GM19238 (cell line): ENCODE results near the gene PTPRK.
"Not testable (repeated sequence)": the region's sequence is repeated elsewhere in the genome, so short reads cannot be mapped to it uniquely, and the experiment has no call there.

Experiments used
- DNase-seq: peaks from one replicate; pipeline ENCODE4 v3.0.0; 2011; ENCODE audit warnings: low spot score; ENCODE audit not compliant: insufficient read length

The PTPRK gene

GRCh38 chr6:128491610-128492206, 28.7 kb downstream of the PTPRK start:
- no peak for DNase-seq

DNA sequence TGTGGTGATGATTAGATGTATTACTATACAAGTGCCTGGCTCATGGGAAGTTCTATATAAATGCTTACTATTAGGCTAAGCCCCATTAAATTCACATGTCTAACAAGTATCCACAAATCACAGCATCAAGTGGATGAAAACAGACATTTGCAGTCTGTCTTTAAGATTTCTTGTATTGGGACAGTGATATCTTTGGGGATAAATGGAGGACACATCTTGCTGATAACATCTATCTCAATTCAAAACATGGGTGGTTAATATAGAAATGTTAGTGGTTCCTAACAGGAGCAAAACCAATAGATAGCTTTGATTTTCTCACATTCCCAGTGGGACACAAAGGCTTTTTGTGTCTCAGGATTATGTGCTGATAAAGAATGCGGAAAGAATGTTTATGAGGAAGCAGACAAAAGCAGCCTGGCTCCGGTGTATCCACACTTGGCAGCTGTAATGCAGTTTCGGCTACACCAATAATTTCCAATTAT, 29.3 kb downstream of the PTPRK start:
- DNase-seq: no peak

GRCh38 chr6:128487746-128488145, 32.7 kb downstream of the PTPRK start:
- no peak for DNase-seq

GRCh38 chr6:128487055-128487454, 33.3 kb downstream of the PTPRK start:
- DNase-seq: no peak

DNA sequence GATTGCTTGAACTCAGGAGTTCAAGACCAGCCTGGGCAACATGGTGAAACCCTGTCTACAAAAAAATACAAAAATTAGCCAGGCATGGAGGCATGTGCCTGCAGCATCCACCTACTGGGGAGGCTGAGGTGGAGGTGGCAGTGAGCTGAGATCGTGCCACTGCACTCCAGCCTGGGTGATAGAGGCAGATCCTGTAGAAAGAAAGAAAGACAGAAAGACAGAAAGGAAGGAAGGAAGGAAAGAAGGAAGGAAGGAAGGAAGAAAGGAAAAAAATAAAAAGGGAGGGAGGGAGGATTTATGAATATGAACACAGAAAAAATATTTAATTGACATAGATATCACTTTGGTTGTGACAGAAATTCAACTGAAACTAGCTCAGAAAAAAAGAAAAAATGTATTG, 33.8 kb downstream of the PTPRK start:
- not testable (repeated sequence) for DNase-seq

- DNase-seq: no peak
Observed at GRCh38 chr6:128483472-128484135, 36.8 kb downstream of the PTPRK start.

GRCh38 chr6:128482642-128483041, 37.8 kb downstream of the PTPRK start:
- DNase-seq: no peak

DNA sequence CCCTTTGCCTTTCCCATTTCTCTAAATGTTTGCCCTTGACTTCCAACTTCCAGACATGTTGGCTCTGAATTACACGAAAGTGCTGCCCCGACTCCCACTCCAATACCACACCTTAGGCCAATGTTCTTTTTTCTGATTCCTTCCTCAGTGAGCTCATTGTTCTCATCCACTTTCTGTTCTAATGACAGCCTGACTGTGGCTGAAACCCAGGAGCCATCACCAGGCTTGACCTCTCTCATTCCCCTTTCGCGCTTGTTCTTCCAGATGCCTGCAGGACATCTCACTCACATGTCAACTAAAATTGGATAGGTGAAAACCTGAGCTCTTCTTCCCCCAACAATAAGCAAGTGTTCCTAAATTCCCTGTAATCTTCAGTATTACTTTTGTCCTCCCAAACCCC, 40.4 kb downstream of the PTPRK start:
- DNase-seq: no peak

DNA sequence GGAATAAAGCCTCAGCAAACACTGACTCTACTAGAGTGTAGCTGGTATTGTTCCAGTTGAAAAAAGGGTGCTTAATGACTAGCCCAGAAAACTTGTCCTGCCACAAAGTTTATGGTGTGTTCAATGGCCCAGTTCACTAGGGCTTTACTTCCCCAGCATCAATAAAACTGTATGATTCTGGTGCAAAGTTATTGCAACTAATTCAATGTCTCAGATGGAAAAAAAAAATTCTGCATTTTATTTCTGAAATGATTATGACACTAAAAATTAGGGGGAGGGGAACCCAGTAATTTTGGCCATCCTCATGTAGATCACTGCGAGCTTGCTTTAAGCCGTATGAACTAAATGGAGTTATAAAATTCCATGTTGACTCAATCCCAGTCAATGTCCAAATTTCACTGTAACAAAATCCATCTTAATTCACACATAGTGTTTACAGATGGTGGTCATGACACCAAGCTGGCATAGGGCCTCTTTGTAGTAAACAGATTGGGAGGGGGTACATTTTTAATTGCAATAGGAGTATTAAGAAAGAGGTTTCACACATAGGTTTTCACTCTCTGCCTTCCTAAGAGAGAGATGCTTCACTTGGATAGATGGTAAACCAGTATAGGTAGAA, 41.2 kb downstream of the PTPRK start:
- DNase-seq: no peak

GRCh38 chr6:128478230-128479047, 42.0 kb downstream of the PTPRK start:
- DNase-seq: no peak

- no peak for DNase-seq
Observed at GRCh38 chr6:128474933-128475332, 45.5 kb downstream of the PTPRK start.

DNA sequence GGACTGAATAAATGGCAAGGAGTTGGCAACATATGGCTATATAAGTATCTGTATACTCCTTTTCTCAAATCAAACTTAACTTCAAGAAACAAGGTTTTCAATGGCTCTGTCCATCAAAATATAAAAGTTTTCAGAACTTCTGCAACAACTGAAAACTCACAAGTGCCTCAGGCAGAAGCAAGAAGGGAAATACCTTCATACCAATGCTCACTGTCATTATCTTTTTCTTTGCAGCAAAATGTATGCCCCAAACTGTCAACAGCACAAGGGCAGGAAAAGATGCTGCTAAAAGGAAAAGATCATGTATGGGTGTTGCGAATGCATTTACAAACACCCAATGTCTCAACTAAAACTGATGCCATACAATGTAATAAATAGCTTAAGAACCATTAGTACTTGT, 45.9 kb downstream of the PTPRK start:
- DNase-seq: no peak

GRCh38 chr6:128471907-128472306, 48.5 kb downstream of the PTPRK start:
- no peak for DNase-seq

- DNase-seq: no peak
Observed at GRCh38 chr6:128465368-128466343, 54.7 kb downstream of the PTPRK start.

DNA sequence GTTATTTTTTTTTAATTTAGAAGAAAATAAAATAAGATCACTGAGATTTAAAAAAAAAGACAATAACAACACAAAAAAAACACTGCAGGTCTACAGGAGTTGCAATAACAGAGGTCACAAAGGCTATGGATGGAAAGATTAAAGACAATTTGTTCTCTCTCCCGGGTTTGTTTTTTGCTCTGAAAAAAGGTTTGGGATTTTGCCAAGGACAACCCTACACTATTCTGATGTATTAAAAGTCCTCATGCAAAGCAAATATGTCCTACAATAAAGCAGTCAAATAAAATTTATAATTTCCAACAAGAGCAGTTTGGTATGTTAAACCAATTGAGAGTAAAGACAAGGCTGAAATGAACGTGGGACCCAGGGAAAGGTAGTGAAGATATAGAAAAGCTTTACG, 55.6 kb downstream of the PTPRK start:
- DNase-seq: no peak

DNA sequence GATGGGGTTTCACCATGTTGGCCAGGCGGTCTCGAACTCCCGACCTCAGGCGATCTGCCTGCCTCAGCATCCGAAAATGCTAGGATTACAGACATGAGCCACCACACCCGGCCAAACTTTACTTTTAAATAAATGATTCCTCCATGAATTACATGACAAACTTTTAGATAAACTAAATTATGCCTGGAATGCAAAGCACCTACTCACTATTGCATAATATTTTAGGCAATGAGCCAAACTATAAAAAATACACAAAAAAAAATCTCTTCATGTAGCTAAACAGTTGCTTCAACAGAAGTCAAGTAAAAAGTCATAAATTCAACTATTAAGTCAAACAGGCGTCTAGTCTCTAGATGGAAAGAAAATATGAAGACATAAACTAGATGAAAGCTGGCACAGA, 56.5 kb downstream of the PTPRK start:
- no peak for DNase-seq

DNA sequence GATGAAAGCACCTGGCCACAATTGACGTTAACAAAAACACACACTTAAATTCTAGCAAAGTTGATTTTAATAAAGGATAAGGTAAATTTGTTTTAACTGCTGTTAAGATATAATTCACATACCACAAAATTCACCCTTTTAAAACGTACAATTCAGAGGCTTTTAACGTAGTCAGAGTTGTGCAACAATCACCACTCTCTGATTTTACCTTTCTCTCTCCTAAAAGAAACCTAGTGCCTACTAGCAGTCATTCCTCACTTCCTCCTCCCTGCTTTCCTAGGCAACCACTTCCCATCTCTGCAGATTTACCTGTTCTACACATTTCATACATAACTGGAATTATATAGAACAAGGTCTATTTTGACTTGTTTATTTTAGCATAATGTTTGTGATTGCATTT, 58.9 kb downstream of the PTPRK start:
- DNase-seq: no peak

- DNase-seq: no peak
Observed at GRCh38 chr6:128456510-128457230, 63.7 kb downstream of the PTPRK start.

DNA sequence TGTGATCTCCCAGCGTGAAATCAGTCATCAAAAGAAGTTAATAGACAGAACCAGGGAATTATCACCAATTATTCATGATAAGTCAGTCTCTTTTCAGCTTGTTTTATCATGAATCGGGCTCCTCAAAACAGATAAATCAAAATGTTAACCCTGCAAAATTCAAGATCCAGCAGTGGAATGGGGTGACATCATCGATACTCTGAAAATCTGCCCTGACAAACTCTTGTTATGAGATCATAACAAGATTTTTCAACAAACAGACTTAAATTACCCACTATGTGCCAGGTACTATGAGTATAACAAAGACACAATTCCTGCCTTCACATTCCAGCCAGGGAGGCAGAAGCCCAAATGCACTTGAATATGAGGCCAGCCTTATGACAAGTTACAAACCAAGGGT, 64.4 kb downstream of the PTPRK start:
- no peak for DNase-seq

DNA sequence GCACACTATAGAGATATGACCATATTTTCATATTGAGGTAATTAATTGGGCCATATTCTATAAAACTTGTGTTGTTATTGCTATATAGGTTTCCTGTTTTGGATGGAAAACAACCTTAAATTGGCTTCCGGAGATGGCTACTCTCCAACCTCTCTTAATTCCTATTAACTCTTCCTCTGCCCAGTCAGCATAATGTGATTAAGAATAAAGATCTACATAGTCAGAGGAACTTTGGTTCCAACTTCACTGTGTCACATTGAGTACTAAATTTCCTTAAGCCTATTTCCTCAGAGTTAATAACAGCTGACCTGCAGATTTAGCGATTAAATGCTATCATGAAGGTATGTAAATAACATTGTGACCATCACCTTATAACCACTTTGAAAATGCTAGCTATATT, 67.7 kb downstream of the PTPRK start:
- DNase-seq: no peak
